GM12873 (cell line): Measurements from ENCODE around the gene ECSCR.

Source experiments
- CTCF ChIP-seq: IDR thresholded peaks from 2 replicates; pipeline ENCODE4 v1.5.1; 2012; ENCODE audit warnings: low read depth, mild to moderate bottlenecking, moderate library complexity, low read length, control low read depth; ENCODE audit not compliant: insufficient read depth; ENCODE audit errors: missing control alignments

The ECSCR gene

GRCh38 chr5:139414581-139415130, 47.9 kb downstream of the ECSCR start:
- TF ChIP-seq CTCF: no peak

- no peak for TF ChIP-seq CTCF
These were observed 48.6 kb downstream of the ECSCR start for GRCh38 chr5:139413963-139414362.

GRCh38 chr5:139413153-139413552, 49.4 kb downstream of the ECSCR start:
- TF ChIP-seq CTCF: no peak

- no peak for TF ChIP-seq CTCF
These were observed 51.3 kb downstream of the ECSCR start for GRCh38 chr5:139410993-139411828.

- no peak for TF ChIP-seq CTCF
These were observed 52.2 kb downstream of the ECSCR start for GRCh38 chr5:139410121-139410992.

- TF ChIP-seq CTCF: no peak
These were observed 54.4 kb downstream of the ECSCR start for GRCh38 chr5:139408191-139408590.

GRCh38 chr5:139407517-139407916, 55.0 kb downstream of the ECSCR start:
- TF ChIP-seq CTCF: no peak
